ENCODE data around the gene CTDSPL2. TPM values are rescaled to one million over a fixed set of nuclear protein-coding genes. Genes with fewer than 3 reads are reported as not detected.
"Not testable (repeated sequence)": the region's sequence is repeated elsewhere in the genome, so short reads cannot be mapped to it uniquely, and the experiment has no call there.

The CTDSPL2 gene
- total and polyA plus RNA-seq, 4 donors, result 7.8 to 43.9 (median 26.9) TPM

DNA sequence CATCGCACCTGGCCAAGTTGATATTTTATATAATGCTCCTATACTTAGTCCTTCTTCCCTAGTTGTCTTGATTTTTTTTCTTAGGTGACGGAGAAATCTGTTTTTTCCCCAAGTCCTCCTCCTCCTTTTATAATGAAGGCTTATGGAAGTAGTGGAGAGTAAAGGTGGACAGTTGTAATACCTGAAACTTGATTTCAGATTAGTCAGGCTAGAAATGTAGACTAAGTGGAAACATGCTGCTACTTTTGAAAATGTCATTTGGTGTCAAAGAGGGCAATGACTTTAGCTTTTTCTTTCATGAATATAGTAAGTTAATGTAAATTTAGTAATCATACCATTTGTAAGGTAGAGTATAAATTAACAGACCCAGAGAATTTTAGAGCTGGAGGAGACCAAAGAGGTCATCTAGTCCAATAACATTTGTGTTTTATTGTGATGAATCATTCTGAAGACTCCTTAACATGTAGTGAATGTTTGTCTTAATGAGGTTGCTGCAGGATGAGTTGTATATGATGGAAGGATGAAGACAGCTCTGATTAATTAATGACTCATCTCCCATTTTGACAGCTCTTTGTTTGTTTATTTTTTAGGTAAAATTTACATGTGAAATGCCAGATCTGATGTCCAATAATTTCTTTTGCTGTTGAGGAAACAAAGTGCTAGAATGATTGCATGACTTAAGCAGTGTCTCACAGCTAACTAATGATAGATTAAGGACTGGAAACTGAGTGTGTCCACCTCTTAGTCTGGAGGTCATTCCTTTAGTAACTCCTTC is 8.7 kb downstream of the CTDSPL2 start:
- DNase-seq (no peak), ATAC-seq (ENCODE audit: low FRiP score) (no peak)
- intact Hi-C loops (cut with DNase I), result loop anchor here in 1 of 2 donors (5.0 kb wide), 1 partner anchor 91 kb away; no protein-coding TSS in a partner anchor
- Histone ChIP-seq H3K9me3 (ENCODE audit: control insufficient read depth, low read length) (no peaks in the 10 kb centered on the region), H3K27me3 (ENCODE audit: control insufficient read depth in 1 of 2, insufficient read depth in 2 of 2, low read length in 1 of 2) (no peaks in the 10 kb centered on the region), H3K4me3 (ENCODE audit: low read length in 2 of 2) (no peak overlapping the region), H3K27ac (ENCODE audit: low read depth in 1 of 2, low read length in 2 of 2) (no peak overlapping the region), H3K36me3 (ENCODE audit: control insufficient read depth in 1 of 2, insufficient read depth in 2 of 2, low read length in 1 of 2) (no peaks in the 10 kb centered on the region), H3K4me1 (ENCODE audit: control insufficient read depth in 1 of 2, insufficient read depth in 2 of 2, low read length in 2 of 2) (no peaks in the 10 kb centered on the region)
- 98% methylated on average over 2 of the region's 2 CpGs for WGBS, 2 donors

GRCh38 chr15:44438402-44438801 is 11.0 kb downstream of the CTDSPL2 start:
- Histone ChIP-seq H3K9me3 (ENCODE audit: control insufficient read depth, low read length) (no peaks in the 10 kb centered on the region), H3K27ac (ENCODE audit: low read depth in 1 of 2, low read length in 2 of 2) (no peak overlapping the region), H3K27me3 (ENCODE audit: control insufficient read depth in 1 of 2, insufficient read depth in 2 of 2, low read length in 1 of 2) (no peaks in the 10 kb centered on the region), H3K36me3 (ENCODE audit: control insufficient read depth in 1 of 2, insufficient read depth in 2 of 2, low read length in 1 of 2) (no peaks in the 10 kb centered on the region), H3K4me1 (ENCODE audit: control insufficient read depth in 1 of 2, insufficient read depth in 2 of 2, low read length in 2 of 2) (no peaks in the 10 kb centered on the region), H3K4me3 (ENCODE audit: low read length in 2 of 2) (no peak overlapping the region)
- WGBS, 2 donors, result 84 to 86% methylated on average over 3 of the region's 3 CpGs
- intact Hi-C loops (cut with DNase I), result loop anchor here in 1 of 2 donors (5.0 kb wide), 1 partner anchor 89 kb away; no protein-coding TSS in a partner anchor
- DNase-seq, result no peak
- no peak for ATAC-seq (ENCODE audit: low FRiP score)

DNA sequence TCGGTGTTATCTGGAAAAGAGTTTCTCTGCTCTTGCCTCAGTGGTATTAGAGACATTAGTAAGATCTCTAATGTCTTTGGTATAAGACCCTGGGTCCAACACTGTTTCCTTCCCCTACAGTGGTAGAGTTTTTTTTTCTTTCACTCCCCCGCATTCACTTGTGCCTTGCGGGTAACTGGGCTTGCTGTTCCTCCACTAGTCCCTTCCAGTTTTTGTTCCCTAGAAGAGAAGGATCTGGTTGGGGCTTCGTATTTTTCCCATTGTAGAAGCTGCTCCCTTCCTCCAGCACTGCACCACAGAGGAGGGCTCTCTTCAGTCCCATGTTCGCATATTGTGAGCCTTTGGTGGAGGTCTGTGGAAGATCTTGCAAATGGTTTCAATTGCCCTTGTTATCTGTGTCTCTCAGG is 13.7 kb downstream of the CTDSPL2 start:
- WGBS, 2 donors, result 69 to 77% methylated on average over 5 of the region's 5 CpGs
- DNase-seq, result no peak

GRCh38 chr15:44443515-44443914 is 16.1 kb downstream of the CTDSPL2 start:
- Histone ChIP-seq H3K27me3 (ENCODE audit: control insufficient read depth in 1 of 2, insufficient read depth in 2 of 2, low read length in 1 of 2) (no peaks in the 10 kb centered on the region), H3K36me3 (ENCODE audit: control insufficient read depth in 1 of 2, insufficient read depth in 2 of 2, low read length in 1 of 2) (no peaks in the 10 kb centered on the region), H3K9me3 (ENCODE audit: control insufficient read depth, low read length) (no peaks in the 10 kb centered on the region), H3K4me3 (ENCODE audit: low read length in 2 of 2) (no peak overlapping the region), H3K4me1 (ENCODE audit: control insufficient read depth in 1 of 2, insufficient read depth in 2 of 2, low read length in 2 of 2) (no peaks in the 10 kb centered on the region), H3K27ac (ENCODE audit: low read depth in 1 of 2, low read length in 2 of 2) (no peak overlapping the region)
- ATAC-seq (ENCODE audit: low FRiP score), result no peak
- DNase-seq, result no peak
- intact Hi-C loops (cut with DNase I), result no loop called here
- WGBS, 2 donors, result 95 to 96% methylated on average over 3 of the region's 3 CpGs

More for the DNA sequence above, 13.7 kb downstream of the CTDSPL2 start:
- H3K9me3 ChIP-seq (ENCODE audit: control insufficient read depth, low read length), result no peaks in the 10 kb centered on the region
- intact Hi-C loops (cut with DNase I), result no loop called here
- no peaks in the 10 kb centered on the region for H3K36me3 ChIP-seq (ENCODE audit: control insufficient read depth in 1 of 2, insufficient read depth in 2 of 2, low read length in 1 of 2)
- no peaks in the 10 kb centered on the region for H3K4me1 ChIP-seq (ENCODE audit: control insufficient read depth in 1 of 2, insufficient read depth in 2 of 2, low read length in 2 of 2)
- H3K4me3 ChIP-seq (ENCODE audit: low read length in 2 of 2), result no peak overlapping the region
- H3K27ac ChIP-seq (ENCODE audit: low read depth in 1 of 2, low read length in 2 of 2), result no peak overlapping the region
- H3K27me3 ChIP-seq (ENCODE audit: control insufficient read depth in 1 of 2, insufficient read depth in 2 of 2, low read length in 1 of 2), result no peaks in the 10 kb centered on the region
- ATAC-seq (ENCODE audit: low FRiP score), result no peak

DNA sequence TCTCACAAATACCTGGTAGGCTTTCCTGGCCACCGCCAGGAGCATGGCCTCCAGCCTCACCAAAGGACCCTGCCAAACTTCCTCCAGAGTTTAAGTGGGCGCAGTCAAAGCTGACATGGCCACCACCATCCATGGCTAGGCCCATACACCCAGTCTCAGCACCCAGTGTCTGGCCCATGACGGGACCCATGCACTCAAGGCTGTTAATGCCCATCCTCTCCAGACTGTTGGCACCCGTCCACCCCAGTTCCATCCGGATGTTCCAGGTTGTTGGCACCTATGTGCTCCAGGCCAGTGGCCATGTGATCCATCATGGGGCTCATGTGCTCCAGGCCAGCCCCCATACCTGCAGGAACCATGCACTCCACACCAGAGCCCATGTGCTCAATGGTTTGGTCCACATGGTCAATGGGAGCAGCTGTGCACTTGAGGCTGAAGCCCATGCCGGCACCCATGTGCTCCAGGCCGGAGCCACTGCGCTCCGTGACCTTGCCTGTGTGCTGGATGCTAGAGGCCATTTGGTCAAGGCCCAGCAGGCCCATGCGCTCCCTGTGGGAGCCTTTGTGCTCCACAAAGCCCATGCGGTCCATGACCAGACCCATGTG is 20.4 kb downstream of the CTDSPL2 start:
- peak in 1 of 2 donors; percentile 66 for DNase-seq
- Histone ChIP-seq H3K9me3 (ENCODE audit: control insufficient read depth, low read length) (no peaks in the 10 kb centered on the region), H3K36me3 (ENCODE audit: control insufficient read depth in 1 of 2, insufficient read depth in 2 of 2, low read length in 1 of 2) (no peaks in the 10 kb centered on the region), H3K27me3 (ENCODE audit: control insufficient read depth in 1 of 2, insufficient read depth in 2 of 2, low read length in 1 of 2) (no peaks in the 10 kb centered on the region), H3K27ac (ENCODE audit: low read depth in 1 of 2, low read length in 2 of 2) (no peak overlapping the region), H3K4me1 (ENCODE audit: control insufficient read depth in 1 of 2, insufficient read depth in 2 of 2, low read length in 2 of 2) (no peaks in the 10 kb centered on the region), H3K4me3 (ENCODE audit: low read length in 2 of 2) (no peak overlapping the region)
- 97 to 98% methylated on average over 11 of the region's 11 CpGs for WGBS, 2 donors
- ATAC-seq (ENCODE audit: low FRiP score), result peak; percentile 46
- intact Hi-C loops (cut with DNase I), result no loop called here

GRCh38 chr15:44450172-44450571 is 22.7 kb downstream of the CTDSPL2 start:
- ATAC-seq (ENCODE audit: low FRiP score), result no peak
- Histone ChIP-seq H3K4me3 (ENCODE audit: low read length in 2 of 2) (no peak overlapping the region), H3K36me3 (ENCODE audit: control insufficient read depth in 1 of 2, insufficient read depth in 2 of 2, low read length in 1 of 2) (no peaks in the 10 kb centered on the region), H3K9me3 (ENCODE audit: control insufficient read depth, low read length) (no peaks in the 10 kb centered on the region), H3K27ac (ENCODE audit: low read depth in 1 of 2, low read length in 2 of 2) (no peak overlapping the region), H3K27me3 (ENCODE audit: control insufficient read depth in 1 of 2, insufficient read depth in 2 of 2, low read length in 1 of 2) (no peaks in the 10 kb centered on the region), H3K4me1 (ENCODE audit: control insufficient read depth in 1 of 2, insufficient read depth in 2 of 2, low read length in 2 of 2) (no peaks in the 10 kb centered on the region)
- DNase-seq, result no peak
- intact Hi-C loops (cut with DNase I), result no loop called here
- WGBS, 2 donors, result 62 to 64% methylated on average over 1 of the region's 1 CpG

DNA sequence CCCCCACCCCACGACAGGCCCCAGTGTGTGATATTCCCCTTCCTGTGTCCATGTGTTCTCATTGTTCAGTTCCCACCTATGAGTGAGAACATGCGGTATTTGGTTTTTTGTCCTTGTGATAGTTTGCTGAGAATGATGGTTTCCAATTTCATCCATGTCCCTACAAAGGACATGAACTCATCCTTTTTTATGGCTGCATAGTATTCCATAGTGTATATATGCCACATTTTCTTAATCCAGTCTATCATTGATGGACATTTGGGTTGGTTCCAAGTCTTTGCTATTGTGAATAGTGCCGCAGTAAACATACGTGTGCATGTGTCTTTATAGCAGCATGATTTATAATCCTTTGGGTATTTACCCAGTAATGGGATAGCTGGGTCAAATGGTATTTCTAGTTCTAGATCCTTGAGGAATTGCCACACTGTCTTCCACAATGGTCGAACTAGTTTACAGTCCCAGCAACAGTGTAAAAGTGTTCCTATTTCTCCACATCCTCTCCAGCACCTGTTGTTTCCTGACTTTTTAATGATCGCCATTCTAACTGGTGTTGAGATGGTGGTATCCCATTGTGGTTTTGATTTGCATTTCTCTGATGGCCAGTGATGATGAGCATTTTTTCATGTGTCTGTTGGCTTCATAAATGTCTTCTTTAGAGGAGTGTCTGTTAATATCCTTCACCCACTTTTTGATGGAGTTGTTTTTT is 26.3 kb downstream of the CTDSPL2 start:
- H3K27me3 ChIP-seq (ENCODE audit: control insufficient read depth in 1 of 2, insufficient read depth in 2 of 2, low read length in 1 of 2); DNase-seq; intact Hi-C loops (cut with DNase I); H3K4me3 ChIP-seq (ENCODE audit: low read length in 2 of 2); ATAC-seq (ENCODE audit: low FRiP score); H3K9me3 ChIP-seq (ENCODE audit: control insufficient read depth, low read length); H3K4me1 ChIP-seq (ENCODE audit: control insufficient read depth in 1 of 2, insufficient read depth in 2 of 2, low read length in 2 of 2); H3K36me3 ChIP-seq (ENCODE audit: control insufficient read depth in 1 of 2, insufficient read depth in 2 of 2, low read length in 1 of 2); H3K27ac ChIP-seq (ENCODE audit: low read depth in 1 of 2, low read length in 2 of 2): not testable (repeated sequence)
- WGBS, 2 donors, result 97 to 98% methylated on average over 5 to 6 of the region's 6 CpGs

- Histone ChIP-seq H3K27me3 (ENCODE audit: control insufficient read depth in 1 of 2, insufficient read depth in 2 of 2, low read length in 1 of 2) (no peaks in the 10 kb centered on the region), H3K9me3 (ENCODE audit: control insufficient read depth, low read length) (no peaks in the 10 kb centered on the region), H3K4me1 (ENCODE audit: control insufficient read depth in 1 of 2, insufficient read depth in 2 of 2, low read length in 2 of 2) (no peaks in the 10 kb centered on the region), H3K27ac (ENCODE audit: low read depth in 1 of 2, low read length in 2 of 2) (no peak overlapping the region), H3K4me3 (ENCODE audit: low read length in 2 of 2) (no peak overlapping the region), H3K36me3 (ENCODE audit: control insufficient read depth in 1 of 2, insufficient read depth in 2 of 2, low read length in 1 of 2) (no peaks in the 10 kb centered on the region)
- intact Hi-C loops (cut with DNase I), result no loop called here
- DNase-seq (no peak), ATAC-seq (ENCODE audit: low FRiP score) (no peak)
- WGBS, 2 donors, result 57 to 59% methylated on average over 4 of the region's 4 CpGs
These were observed 31.0 kb downstream of the CTDSPL2 start for GRCh38 chr15:44458429-44458828.
